ENCODE results near the gene APP.

The APP gene

DNA sequence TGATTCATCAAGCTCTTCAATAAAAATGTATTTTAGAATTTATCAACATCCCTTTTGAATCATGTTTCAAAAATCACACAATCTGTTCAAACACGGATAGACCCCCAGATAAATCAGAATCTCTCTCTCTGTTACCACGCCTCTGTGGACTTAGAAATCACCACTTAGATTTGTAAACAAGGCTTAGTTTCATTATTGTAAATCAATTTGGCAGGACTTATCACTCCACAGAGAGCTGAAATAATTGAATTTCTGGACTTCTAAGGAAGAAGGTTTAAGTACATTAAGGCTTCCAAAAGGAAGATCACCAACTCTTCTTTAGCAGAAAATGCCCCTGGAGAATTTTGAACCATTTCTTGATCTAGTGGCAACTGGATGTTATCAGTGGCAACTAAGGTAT, 100.4 kb downstream of the APP start:
- H3K4me3 ChIP-seq (ENCODE audit: low read depth, low read length): no peak overlapping the region

DNA sequence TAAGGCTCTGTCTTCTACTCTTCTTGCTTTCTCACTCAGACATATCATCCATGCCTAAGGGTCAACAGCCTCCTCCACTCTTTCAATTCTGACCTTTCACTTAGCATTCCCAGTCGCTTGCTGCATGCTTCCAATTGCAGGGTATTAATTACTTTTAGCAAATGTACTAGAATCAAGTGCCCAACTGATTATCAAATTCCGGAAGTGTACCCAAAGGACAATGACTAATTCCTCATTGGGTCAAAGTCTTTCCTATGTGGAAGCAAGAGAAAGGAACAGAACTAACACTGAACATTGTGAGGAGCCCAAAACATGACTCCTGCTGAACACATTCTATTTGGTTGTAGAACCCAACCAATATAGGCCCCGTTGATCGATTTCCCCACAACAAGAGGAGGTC, 101.8 kb downstream of the APP start:
- H3K4me3 ChIP-seq (ENCODE audit: low read depth, low read length): no peak overlapping the region

DNA sequence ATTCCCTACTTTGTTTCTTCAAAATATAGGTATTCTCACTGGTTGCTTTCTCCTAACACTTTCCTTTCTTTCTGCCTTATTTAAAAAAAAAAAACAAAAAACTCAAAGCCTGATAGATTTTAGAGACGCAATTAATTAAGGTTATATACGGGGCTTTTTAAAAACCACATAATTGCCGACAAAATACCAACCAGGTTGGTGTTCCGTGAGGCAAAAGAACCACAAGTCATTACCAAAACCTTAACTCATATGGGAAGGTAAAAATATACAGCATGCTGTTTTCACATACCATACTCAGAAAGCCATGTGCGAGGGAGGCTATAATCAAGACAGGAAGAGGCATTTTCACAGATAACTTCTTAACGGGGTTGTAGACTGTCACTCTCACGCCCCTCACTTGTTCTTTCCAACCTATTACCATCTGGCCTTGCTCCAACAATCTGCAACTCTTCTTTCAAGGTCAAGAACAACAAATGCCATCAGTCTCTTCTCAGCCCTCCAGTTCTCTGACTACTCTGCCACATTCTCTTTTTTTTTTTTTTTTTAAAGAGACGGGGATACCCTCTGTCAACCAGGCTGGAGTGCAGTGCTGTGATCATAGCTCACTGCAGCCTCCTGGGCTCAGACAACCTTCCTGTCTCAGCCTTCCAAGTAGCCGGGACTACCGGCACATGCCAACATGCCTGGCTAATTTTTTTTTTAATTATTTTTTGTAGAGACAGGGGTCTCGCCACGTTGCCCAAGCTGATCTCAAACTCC, 102.6 kb downstream of the APP start:
- no peak overlapping the region for H3K4me3 ChIP-seq (ENCODE audit: low read depth, low read length)

DNA sequence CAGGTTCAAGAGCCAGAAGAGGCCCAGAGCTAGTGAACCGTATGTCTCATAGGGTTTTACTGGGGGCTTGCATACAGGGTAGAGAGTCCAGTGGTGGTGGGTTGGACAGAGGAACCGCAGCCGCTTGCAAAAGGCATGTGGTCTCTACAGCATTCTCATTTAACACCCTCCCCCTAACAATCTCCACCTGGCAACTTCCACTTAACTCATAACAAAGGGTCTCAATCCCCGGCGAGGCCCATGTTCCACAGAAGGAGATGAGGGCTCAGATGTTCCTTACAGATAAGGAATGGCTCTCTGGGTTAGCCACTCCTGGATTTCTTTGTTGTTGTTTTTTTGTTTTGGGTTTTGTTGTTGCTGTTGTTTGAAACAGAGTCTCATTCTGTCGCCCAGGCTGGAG, 106.1 kb downstream of the APP start:
- H3K4me3 ChIP-seq (ENCODE audit: low read depth, low read length): no peak overlapping the region

DNA sequence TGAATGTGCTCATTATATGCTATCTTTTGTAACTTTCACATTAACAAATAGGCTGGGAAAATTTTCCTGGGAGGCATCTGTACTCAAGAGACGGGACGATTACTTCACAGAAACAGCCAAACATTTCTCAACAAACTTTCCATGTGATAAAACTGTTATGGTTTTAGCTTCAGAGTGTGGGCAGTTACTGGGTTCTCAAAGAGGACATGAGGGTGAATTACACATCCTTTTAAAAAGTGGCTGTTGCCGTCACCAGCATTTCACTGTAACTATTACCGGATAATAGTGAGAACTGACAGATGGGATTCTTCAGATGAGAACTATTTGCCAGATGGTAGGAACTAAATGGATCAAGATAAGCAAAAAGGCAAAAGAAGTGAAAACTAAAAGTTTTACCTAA, 109.1 kb downstream of the APP start:
- no peak overlapping the region for H3K4me3 ChIP-seq (ENCODE audit: low read depth, low read length)

DNA sequence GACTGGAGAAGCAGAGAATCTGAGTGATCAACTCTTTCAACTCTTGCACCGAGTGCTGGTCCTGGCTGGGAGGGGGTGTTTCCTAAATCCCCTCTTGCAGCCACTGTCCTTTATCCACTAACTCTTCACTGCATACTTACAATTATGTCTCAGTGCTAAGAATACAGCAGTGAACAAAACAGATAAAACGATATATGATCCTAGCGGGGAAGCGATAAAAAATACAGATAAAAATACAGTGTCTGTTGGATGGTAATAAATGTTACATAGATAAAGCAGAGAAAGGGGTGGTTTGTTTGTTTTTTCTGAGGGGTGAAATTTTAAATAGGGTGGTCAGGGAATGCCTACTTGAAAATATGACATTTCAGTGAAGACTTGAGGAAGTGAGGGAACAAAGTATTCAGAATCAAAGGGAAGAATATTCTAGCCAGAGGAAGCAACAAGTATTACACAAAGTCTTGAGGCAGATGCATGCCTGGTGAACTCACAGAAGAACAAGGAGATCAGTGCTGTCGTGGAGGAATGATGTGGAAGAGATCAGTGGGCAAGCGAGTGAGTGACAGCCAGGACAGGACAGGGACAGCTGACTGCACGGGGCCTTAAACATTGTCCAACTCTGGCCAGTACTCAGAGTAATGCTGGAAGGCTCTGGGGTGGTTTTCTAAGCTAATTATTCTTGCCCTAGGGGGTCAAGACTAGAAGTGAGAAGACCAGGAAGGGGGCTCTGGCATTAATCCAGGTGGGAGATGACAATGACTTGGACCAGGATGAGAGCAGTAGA, 110.0 kb downstream of the APP start:
- H3K4me3 ChIP-seq (ENCODE audit: low read depth, low read length): no peak overlapping the region

DNA sequence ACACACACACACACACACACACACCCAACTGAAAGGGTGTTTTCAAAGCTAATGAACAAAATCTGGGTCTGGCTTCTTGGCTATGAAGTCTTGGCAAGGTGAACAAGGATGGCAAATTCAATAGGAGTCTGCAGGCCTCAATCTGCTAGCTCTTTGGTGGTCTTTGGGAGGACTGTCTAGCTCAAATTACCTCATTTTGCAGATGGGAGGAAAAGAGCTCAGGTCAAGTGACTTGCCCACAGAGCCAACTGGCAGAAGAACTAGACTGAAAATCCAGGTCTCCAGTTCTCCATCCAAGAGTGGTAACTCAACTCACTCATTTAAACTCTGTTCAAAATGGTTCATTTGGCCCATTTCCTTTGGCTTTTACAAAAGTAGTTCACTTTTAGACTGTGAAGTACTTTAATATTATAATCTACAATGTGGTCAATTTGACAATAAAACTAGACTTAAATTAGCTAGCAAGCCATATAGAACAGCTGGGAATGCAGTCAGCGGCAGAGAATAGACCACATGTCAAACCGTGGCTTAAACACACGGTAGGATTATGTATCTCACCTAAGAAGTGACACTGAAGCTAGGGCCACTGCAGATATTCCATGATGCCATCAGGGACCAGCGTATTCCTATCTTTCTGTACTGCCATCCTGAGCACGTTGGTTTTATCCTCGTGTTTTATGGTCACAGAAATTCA, 112.9 kb downstream of the APP start:
- no peak overlapping the region for H3K4me3 ChIP-seq (ENCODE audit: low read depth, low read length)

DNA sequence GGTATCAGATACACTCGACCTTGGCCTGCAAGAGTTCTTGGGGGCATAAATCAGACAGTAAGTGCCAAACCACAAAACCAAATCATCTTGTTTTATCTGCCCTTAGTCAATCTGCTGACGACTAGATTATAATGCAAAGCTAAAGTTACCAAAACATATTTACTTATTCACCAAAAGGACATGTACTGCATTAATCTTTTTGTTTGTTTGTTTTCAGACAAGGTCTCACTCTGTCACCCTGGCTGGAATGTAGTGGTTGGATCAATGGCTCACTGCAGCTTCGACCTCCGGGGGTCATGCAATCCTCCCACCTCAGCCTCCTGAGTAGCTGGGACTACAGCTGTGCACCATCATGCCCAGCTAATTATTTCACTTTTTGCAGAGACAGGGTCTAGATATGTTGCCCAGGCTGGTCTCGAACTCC, 114.7 kb downstream of the APP start:
- H3K4me3 ChIP-seq (ENCODE audit: low read depth, low read length): no peak overlapping the region

DNA sequence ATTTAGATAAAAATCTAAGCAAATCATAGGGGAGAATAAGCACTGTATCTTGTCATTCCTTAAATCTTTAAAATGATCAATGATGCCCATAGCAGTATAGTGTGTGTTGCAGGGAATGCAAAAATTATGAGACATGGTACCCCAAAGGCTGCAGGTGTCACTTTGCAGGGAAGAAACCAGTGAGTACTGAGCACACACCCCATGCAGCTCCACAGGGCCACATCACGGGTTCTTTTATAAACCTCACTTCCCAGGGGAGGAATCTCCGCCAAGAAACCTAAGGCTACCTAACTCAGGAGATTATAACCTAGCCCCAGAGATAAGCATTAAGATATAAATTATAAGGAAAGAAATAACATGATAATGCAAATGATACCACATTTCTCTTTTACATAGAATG, 115.6 kb downstream of the APP start:
- H3K4me3 ChIP-seq (ENCODE audit: low read depth, low read length): no peak overlapping the region

DNA sequence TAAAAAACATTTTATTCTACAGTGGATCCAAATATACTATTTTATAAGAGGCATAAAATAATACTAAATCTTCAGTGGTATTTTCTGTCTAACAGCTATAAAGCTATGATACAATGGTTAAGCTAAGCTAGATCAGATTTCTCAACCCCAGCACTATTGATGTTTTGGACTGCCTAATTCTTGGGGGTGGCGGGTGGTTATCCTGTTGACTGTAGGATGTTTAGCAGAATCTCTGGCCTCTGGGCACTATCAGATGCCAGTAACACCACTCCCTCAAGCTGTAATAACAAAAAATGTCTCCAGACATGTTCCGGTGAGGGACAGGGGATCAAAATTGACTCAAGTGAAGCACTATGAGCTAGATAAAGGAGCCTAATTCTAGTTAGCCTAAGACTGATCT, 118.5 kb downstream of the APP start:
- no peak overlapping the region for H3K4me3 ChIP-seq (ENCODE audit: low read depth, low read length)

DNA sequence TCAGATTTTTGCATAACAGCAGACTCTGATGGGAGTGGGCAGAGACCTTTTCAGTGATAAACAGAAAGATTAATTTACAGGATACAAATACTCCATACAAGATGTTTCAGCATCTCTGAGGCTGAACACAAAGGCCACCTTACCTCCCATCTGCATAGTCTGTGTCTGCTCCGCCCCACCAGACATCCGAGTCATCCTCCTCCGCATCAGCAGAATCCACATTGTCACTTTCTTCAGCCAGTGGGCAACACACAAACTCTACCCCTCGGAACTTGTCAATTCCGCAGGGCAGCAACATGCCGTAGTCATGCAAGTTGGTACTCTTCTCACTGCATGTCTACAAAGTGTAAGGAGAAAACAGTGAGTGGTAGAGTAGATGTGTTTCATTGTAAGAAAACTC, 119.7 kb downstream of the APP start:
- no peak overlapping the region for H3K4me3 ChIP-seq (ENCODE audit: low read depth, low read length)

DNA sequence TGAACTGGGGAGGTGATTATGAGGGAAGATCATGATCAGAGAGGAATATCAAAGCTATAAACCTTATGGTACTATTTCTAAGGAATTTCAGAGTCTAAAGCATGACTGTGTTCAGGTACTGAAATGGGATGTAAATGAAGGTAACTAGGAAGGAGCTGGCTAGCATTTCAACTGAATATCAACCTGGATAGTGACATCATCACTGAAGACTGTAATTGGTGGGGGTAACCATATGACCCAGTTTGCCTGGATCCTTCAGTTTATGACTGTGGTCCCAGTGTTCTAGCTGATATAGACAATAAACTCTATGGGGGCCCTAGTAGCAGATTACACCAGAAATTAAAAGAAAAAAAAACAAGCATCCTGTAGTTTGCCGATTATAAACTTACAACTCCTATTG, 120.8 kb downstream of the APP start:
- no peak overlapping the region for H3K4me3 ChIP-seq (ENCODE audit: low read depth, low read length)

DNA sequence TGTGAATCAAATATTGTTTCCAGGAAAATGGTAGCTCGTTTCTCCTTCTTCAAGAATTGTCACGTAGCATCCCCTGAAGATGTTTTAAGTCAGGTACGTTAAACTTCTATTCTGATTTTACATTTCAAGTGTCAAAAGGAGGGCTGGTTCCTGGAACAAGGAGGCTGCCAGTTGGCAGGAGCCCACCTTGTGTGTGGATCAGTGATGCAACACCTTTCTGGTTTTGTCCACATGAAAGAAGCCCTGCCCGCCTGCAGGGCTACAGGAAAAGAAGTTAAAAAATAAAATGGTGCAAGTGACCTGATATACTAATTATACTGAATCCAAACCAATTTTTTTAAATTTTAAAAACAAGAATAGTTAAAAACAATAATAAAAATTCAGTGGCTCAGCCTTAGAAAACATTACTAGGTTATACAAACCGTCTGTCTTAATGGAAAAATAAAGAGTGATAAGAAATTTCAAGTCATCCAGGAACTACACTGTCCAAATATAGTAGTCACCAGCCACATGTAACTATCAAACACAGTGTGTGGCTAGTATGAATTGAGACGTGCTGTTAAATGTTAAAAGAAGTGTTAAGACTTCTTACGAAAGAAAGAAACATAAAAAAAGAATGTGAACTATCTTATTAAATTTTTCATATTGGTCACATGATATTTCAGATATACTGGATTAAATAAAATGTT, 123.1 kb downstream of the APP start:
- H3K4me3 ChIP-seq (ENCODE audit: low read depth, low read length): no peak overlapping the region

DNA sequence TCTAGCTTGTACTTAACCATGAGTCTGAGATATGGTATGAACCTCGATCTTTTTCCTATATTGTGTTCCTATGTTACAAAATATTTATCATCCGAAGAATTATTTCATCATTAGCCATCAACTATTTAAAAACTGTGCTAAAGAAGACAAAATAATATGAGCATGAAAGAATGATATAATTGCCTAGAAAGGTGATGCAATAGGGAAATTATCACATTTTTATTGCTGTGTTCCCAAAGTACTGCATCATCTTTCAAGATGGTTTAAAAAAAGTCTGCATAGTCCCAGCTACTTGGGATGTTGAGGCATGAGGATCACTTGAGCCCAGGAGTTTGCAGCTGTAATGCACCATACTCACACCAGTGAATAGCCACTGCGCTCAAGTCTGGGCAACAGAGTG, 126.7 kb downstream of the APP start:
- no peak overlapping the region for H3K4me3 ChIP-seq (ENCODE audit: low read depth, low read length)

DNA sequence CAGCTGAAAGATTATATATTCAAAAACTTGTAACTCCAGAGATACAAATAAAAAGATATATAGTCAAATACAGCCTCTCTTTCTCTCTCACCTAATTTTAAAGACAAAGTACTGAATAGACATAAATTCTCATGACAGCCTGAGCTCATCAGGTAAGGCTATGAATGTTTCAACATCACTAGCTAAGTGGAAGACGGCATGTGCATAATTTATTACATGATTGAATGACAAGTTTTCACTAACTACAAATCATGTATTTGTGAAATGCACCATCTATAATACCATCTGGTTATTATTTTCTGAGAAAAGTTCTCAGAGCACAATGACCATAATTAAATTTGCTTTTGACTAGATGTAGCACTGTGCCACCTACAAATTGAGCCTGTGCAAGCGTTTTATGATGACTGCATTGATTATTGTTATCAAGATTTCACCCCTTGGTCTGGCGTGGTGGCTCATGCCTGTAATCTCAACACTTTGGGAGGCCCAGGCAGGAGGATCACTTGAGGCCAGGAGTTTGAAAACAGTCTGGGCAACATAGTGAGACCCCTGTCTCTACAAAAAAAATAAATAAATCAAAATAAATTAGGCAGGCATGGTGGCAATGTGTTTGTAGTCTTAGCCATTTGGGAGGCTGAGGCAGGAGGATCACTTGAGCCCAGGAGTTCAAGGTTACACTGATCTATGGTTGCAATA, 128.2 kb downstream of the APP start:
- H3K4me3 ChIP-seq (ENCODE audit: low read depth, low read length): no peak overlapping the region

DNA sequence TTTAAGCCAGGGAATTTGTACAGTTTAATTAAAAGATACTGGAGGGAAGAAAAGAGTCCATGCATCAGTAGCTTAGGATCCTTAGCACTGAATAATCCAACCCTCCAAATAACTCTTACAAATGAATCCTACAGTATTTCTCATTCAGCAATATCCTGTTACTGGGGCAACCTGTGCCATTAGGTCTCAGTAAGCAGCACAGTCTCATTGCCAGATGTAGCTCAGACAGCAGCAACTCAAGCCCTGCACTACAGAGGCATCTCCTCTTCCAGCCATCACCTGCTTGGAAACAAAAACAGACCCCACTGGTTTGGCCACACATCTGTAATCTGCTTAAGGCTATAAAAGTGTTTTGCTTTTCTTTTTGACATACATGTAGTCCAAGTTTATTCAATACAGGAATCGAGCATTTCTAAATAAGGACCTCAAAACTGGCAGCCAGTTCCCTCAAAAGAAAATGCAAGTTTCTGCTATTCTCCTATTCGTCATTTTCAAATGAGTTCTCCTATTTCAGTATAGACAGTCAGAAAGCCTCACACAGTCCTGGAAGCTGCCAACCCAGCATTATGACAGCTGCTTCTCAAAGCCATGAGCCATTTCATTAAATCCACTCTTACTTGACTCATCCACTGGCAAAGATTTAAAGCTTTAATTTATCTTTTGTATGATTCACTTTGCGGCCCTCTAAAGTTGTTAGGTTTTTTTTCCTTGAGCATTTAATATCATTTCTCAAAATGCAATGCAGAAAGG, 129.0 kb downstream of the APP start:
- no peak overlapping the region for H3K4me3 ChIP-seq (ENCODE audit: low read depth, low read length)

DNA sequence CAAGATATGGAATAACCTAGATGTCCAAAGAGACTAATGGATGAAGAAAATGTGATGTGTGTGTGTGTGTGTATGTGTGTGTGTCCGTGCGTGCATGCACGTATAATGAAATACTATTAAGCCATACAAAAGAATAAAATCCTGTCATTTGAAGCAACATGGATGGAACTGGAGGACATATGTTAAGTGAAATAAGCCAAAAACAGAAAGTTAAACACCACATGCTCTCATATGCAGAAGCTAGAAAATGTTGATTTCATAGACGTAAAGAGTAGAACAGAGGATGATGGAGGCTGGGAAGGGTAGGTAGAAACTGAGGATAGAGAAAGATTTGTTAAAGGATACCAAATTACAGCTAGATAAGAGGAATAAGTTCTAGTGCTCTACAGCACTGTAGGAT, 133.7 kb downstream of the APP start:
- no peak overlapping the region for H3K4me3 ChIP-seq (ENCODE audit: low read depth, low read length)

DNA sequence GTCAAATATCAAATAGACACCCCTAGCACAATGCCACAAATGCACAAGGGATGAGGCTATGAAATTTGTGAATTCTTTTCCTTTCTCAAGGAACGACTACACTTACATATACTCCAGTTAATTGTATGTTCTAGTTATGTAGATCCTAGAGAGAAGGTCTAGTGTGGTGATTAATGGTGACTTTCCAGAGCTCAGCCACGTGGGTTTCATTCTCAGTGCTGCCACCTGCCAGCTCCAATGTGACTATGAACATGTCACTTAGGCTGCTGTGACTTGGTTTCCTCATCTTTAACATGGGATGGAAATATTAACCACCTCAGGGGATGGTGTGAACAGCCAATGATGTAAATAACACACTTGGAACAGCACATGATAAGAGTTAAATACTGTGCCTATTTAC, 138.3 kb downstream of the APP start:
- no peak overlapping the region for H3K4me3 ChIP-seq (ENCODE audit: low read depth, low read length)

DNA sequence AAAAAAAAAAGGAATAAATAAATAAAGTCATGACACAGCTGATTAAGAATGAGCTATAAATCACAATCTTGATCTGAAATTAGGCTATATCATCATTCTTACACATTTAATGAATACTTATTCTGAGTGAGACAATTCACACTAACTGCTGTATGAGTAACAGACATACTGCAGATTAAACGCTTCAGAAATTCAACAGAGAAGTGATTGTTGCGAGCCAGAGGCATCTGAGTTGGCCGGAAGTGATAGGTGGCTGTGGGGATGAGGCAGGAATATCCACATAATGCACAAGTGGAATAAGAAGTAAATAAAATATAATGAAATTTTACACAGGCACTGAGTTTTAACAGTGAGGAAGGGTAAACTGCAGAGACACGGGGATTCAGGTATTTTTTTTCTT, 142.4 kb downstream of the APP start:
- no peak overlapping the region for H3K4me3 ChIP-seq (ENCODE audit: low read depth, low read length)

DNA sequence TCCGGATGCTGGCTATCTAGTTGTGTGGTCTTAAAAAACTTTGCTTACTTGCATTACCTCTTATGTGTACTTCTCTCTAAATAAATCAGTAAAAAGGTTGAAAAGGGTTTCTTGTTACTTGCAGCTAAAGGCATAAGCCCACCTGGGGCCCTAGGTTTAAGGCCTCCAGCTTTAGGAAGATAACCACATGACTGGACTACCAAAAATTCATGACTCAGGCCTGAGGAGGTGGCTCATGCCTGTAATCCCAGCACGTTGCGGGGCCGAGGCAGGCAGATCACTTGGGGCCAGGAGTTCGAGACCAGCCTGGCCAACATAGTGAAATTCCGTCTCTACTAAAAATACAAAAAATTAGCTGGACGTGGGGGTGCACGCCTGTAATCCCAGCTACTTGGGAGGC, 142.9 kb downstream of the APP start:
- H3K4me3 ChIP-seq (ENCODE audit: low read depth, low read length): no peak overlapping the region

Data from iPS-11a (cell line).